ENCODE measurements around the gene MEF2D.

DNA sequence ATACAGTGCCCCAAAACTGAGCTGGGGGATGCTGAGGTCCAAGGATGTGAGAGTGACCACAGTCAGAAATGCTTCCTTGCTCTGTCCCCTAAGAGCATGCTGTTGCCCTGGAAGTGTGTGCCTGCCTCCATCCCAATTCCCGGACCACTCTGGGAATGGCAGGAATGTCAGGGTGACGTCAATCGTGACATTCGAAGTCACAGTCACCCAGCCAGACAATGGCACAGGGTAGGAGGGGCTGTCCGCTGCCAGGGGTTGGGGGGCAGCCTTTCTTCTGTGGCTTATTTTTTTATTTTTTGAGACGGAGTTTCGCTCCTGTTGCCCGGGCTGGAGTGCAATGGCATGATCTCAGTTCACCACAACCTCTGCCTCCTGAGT lies 22.3 kb downstream of the MEF2D start:
- TF ChIP-seq, protein P1, sequence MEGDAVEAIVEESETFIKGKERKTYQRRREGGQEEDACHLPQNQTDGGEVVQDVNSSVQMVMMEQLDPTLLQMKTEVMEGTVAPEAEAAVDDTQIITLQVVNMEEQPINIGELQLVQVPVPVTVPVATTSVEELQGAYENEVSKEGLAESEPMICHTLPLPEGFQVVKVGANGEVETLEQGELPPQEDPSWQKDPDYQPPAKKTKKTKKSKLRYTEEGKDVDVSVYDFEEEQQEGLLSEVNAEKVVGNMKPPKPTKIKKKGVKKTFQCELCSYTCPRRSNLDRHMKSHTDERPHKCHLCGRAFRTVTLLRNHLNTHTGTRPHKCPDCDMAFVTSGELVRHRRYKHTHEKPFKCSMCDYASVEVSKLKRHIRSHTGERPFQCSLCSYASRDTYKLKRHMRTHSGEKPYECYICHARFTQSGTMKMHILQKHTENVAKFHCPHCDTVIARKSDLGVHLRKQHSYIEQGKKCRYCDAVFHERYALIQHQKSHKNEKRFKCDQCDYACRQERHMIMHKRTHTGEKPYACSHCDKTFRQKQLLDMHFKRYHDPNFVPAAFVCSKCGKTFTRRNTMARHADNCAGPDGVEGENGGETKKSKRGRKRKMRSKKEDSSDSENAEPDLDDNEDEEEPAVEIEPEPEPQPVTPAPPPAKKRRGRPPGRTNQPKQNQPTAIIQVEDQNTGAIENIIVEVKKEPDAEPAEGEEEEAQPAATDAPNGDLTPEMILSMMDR (conservative IDR thresholded peaks at IDR 0.05; ENCODE audit: low read length) = no peak
- no peak for TF ChIP-seq EZH2phosphoT487 (IDR thresholded peaks at IDR 0.05; ENCODE audit: borderline replicate concordance)
